ENCODE measurements around the gene COL4A2.
"Not testable (repeated sequence)": the region's sequence is repeated elsewhere in the genome, so short reads cannot be mapped to it uniquely, and the experiment has no call there.

COL4A2 gene

GRCh38 chr13:110321573-110321972 is 14.5 kb downstream of the COL4A2 start:
- DNase-seq (ENCODE audit: low read depth in 2 of 3, low spot score in 1 of 3) = not testable (repeated sequence)

- DNase-seq (ENCODE audit: low read depth in 2 of 3, low spot score in 1 of 3) = no peak
Observed at GRCh38 chr13:110322126-110322827, 15.2 kb downstream of the COL4A2 start.

GRCh38 chr13:110322828-110323171 is 15.7 kb downstream of the COL4A2 start:
- DNase-seq (ENCODE audit: low read depth in 2 of 3, low spot score in 1 of 3) = no peak

- no peak for DNase-seq (ENCODE audit: low read depth in 2 of 3, low spot score in 1 of 3)
Observed at GRCh38 chr13:110323172-110323891, 16.2 kb downstream of the COL4A2 start.

- DNase-seq (ENCODE audit: low read depth in 2 of 3, low spot score in 1 of 3) = no peak
Observed at GRCh38 chr13:110324026-110324749, 17.1 kb downstream of the COL4A2 start.

- DNase-seq (ENCODE audit: low read depth in 2 of 3, low spot score in 1 of 3) = no peak
Observed at GRCh38 chr13:110326263-110326904, 19.3 kb downstream of the COL4A2 start.

GRCh38 chr13:110327051-110327721 is 20.1 kb downstream of the COL4A2 start:
- DNase-seq (ENCODE audit: low read depth in 2 of 3, low spot score in 1 of 3) = no peak

GRCh38 chr13:110328573-110328972 is 21.5 kb downstream of the COL4A2 start:
- DNase-seq (ENCODE audit: low read depth in 2 of 3, low spot score in 1 of 3) = no peak

GRCh38 chr13:110329258-110329657 is 22.2 kb downstream of the COL4A2 start:
- DNase-seq (ENCODE audit: low read depth in 2 of 3, low spot score in 1 of 3) = no peak

GRCh38 chr13:110329798-110330461 is 22.8 kb downstream of the COL4A2 start:
- no peak for DNase-seq (ENCODE audit: low read depth in 2 of 3, low spot score in 1 of 3)

GRCh38 chr13:110330491-110331011 is 23.5 kb downstream of the COL4A2 start:
- no peak for DNase-seq (ENCODE audit: low read depth in 2 of 3, low spot score in 1 of 3)

GRCh38 chr13:110331362-110331761 is 24.3 kb downstream of the COL4A2 start:
- no peak for DNase-seq (ENCODE audit: low read depth in 2 of 3, low spot score in 1 of 3)

- DNase-seq (ENCODE audit: low read depth in 2 of 3, low spot score in 1 of 3) = no peak
Observed at GRCh38 chr13:110332750-110333149, 25.7 kb downstream of the COL4A2 start.

GRCh38 chr13:110333837-110334236 is 26.8 kb downstream of the COL4A2 start:
- DNase-seq (ENCODE audit: low read depth in 2 of 3, low spot score in 1 of 3) = no peak

GRCh38 chr13:110334256-110334655 is 27.2 kb downstream of the COL4A2 start:
- no peak for DNase-seq (ENCODE audit: low read depth in 2 of 3, low spot score in 1 of 3)

GRCh38 chr13:110334841-110335490 is 27.9 kb downstream of the COL4A2 start:
- no peak for DNase-seq (ENCODE audit: low read depth in 2 of 3, low spot score in 1 of 3)

- no peak for DNase-seq (ENCODE audit: low read depth in 2 of 3, low spot score in 1 of 3)
Observed at GRCh38 chr13:110336108-110336507, 29.0 kb downstream of the COL4A2 start.

GRCh38 chr13:110336681-110337080 is 29.6 kb downstream of the COL4A2 start:
- no peak for DNase-seq (ENCODE audit: low read depth in 2 of 3, low spot score in 1 of 3)

GRCh38 chr13:110337247-110337646 is 30.2 kb downstream of the COL4A2 start:
- DNase-seq (ENCODE audit: low read depth in 2 of 3, low spot score in 1 of 3) = no peak
